ENCODE data around the gene SPN.
"Not testable (repeated sequence)": the region's sequence is repeated elsewhere in the genome, so short reads cannot be mapped to it uniquely, and the experiment has no call there.

Gene SPN

DNA sequence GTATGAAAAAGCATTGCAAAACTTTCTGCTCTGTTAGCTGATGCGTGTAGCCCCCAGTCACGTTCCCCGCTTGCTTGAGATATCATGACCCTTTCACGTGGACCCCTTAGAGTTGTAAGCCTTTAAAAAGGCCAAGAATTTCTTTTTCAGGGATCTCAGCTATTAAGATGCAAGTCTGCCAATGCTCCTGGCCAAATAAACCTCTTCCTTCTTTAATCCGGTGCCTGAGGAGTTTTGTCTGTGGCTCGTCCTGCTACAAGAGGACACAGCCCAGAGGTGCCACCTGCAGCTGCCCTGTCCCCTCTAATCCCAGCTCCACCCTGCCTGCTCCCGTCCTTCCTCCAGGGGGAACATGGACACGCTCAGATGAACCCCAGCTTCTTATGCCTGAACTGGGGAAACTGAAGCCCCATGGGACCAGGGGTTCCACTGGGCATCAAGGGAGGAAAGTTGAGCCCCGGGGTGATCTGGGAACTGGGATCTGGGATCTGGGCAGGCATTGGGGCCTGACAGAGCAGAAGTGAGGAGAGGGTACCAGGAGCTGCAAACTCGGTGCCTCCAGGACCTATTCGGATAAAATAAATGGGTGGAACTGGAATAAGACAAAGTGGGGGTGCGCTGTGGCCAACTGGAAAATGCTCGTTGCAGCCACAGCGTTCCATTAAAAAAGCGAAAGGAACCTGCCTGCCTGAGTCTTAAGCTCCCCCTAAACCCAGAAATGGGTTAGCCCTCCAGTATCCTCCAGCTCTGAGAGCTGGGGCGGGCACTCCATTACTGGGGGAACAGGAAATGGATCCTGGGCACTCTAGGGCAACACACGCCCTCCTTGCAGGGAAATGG is 35.7 kb downstream of the SPN start:
- no peak for DNase-seq (ENCODE audit: low read depth, low spot score)
- in situ Hi-C loops (cut with HindIII; ENCODE audit: low sequenced_read_pairs), result no loop called here
- H3K4me3 ChIP-seq (ENCODE audit: low read depth, low read length), result no peak overlapping the region
- TF ChIP-seq, protein P1, sequence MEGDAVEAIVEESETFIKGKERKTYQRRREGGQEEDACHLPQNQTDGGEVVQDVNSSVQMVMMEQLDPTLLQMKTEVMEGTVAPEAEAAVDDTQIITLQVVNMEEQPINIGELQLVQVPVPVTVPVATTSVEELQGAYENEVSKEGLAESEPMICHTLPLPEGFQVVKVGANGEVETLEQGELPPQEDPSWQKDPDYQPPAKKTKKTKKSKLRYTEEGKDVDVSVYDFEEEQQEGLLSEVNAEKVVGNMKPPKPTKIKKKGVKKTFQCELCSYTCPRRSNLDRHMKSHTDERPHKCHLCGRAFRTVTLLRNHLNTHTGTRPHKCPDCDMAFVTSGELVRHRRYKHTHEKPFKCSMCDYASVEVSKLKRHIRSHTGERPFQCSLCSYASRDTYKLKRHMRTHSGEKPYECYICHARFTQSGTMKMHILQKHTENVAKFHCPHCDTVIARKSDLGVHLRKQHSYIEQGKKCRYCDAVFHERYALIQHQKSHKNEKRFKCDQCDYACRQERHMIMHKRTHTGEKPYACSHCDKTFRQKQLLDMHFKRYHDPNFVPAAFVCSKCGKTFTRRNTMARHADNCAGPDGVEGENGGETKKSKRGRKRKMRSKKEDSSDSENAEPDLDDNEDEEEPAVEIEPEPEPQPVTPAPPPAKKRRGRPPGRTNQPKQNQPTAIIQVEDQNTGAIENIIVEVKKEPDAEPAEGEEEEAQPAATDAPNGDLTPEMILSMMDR (IDR thresholded peaks at IDR 0.05; ENCODE audit: low read depth, low read length), result no peak

- DNase-seq (ENCODE audit: low read depth, low spot score), result no peak
- no peak overlapping the region for H3K4me3 ChIP-seq (ENCODE audit: low read depth, low read length)
- in situ Hi-C loops (cut with HindIII; ENCODE audit: low sequenced_read_pairs), result no loop called here
- TF ChIP-seq, protein P1 (IDR thresholded peaks at IDR 0.05; ENCODE audit: low read depth, low read length), result no peak
Observed at GRCh38 chr16:29699324-29700219, 36.5 kb downstream of the SPN start.

- H3K4me3 ChIP-seq (ENCODE audit: low read depth, low read length), result no peak overlapping the region
Observed at GRCh38 chr16:29700253-29700987, 37.4 kb downstream of the SPN start.

GRCh38 chr16:29701214-29701555 is 38.1 kb downstream of the SPN start:
- DNase-seq (ENCODE audit: low read depth, low spot score), result no peak
- TF ChIP-seq, protein P1 (IDR thresholded peaks at IDR 0.05; ENCODE audit: low read depth, low read length), result no peak
- no peak overlapping the region for H3K4me3 ChIP-seq (ENCODE audit: low read depth, low read length)
- in situ Hi-C loops (cut with HindIII; ENCODE audit: low sequenced_read_pairs), result no loop called here

More at GRCh38 chr16:29700253-29700987, 37.4 kb downstream of the SPN start:
- in situ Hi-C loops (cut with HindIII; ENCODE audit: low sequenced_read_pairs), result no loop called here
- TF ChIP-seq, protein P1 (IDR thresholded peaks at IDR 0.05; ENCODE audit: low read depth, low read length), result peak; percentile 89
- peak; percentile 89 for DNase-seq (ENCODE audit: low read depth, low spot score)

DNA sequence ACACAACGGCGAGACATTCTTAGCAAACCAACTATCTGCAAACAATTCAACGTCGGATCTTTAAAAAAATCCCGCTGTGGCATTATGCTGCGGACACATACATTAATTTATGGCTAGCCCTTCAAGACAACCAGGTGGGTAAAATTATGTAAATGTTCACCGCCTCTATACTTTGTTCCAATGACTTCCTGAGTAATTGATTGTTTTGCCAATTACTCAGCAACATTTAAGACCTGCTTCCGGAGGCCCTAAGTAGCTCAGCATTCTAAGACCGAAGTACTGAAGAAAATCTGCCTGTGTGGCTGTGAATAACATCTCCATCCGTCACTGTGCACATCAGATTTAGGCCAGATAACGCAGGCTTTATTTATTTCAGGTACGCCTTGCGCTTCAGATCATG is 39.2 kb downstream of the SPN start:
- H3K4me3 ChIP-seq (ENCODE audit: low read depth, low read length), result no peak overlapping the region
- in situ Hi-C loops (cut with HindIII; ENCODE audit: low sequenced_read_pairs), result no loop called here
- TF ChIP-seq, protein P1 (IDR thresholded peaks at IDR 0.05; ENCODE audit: low read depth, low read length), result no peak
- no peak for DNase-seq (ENCODE audit: low read depth, low spot score)

DNA sequence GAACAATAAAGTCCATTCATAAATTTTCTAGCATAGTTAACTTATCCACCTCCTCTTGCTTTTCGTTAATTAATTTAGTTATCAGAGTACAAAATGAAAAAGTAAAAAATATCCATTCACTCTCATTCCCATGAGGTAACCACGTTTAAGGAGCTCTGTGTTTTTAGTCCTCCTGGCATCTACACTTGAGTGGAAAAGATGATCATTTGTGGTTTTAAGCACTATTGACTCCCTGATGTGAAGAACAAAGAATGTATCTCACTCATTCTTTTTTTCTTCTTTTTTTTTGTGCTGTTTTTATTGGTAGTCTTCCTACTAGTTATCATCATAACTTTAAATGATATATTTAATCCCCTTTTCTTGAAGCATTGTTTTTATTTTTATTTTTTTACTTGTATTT is 42.0 kb downstream of the SPN start:
- no peak overlapping the region for H3K4me3 ChIP-seq (ENCODE audit: low read depth, low read length)
- TF ChIP-seq, protein P1 (IDR thresholded peaks at IDR 0.05; ENCODE audit: low read depth, low read length), result no peak
- in situ Hi-C loops (cut with HindIII; ENCODE audit: low sequenced_read_pairs), result no loop called here
- peak; percentile 41 for DNase-seq (ENCODE audit: low read depth, low spot score)

DNA sequence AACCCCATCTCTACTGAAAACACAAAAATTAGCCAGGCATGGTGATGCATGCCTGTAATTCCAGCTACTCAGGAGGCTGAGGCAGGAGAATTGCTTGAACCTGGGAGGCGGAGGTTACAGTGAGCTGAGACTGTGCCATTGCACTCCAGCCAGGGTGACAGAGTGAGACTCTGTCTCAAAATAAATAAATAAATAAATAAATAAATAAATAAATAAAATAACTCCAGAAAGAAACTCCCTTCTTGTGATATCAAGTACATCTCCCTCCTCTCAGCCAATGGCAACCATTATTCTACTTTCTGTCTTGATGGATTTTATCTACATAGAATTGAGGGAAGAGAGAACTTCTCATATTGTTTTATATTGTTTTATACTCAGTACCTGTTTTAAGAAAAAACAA is 44.1 kb downstream of the SPN start:
- H3K4me3 ChIP-seq (ENCODE audit: low read depth, low read length); in situ Hi-C loops (cut with HindIII; ENCODE audit: low sequenced_read_pairs); DNase-seq (ENCODE audit: low read depth, low spot score): not testable (repeated sequence)
